Measurements from ENCODE around the gene GRM1.

GRCh38 chr6:146316175-146316495, 287.3 kb downstream of the GRM1 start:
- TF ChIP-seq CTCF (conservative IDR thresholded peaks at IDR 0.05; ENCODE audit: low read length) (no peak), EZH2phosphoT487 (IDR thresholded peaks at IDR 0.05; ENCODE audit: borderline replicate concordance) (no peak)

All from Loucy (cell line).